D721Med (cell line): ENCODE measurements around the gene RASA4.
"Not testable (repeated sequence)": the region's sequence is repeated elsewhere in the genome, so short reads cannot be mapped to it uniquely, and the experiment has no call there.

Experiments
- DNase-seq: peaks from one replicate; pipeline ENCODE4 v3.0.0; 2011; ENCODE audit warnings: low spot score; ENCODE audit not compliant: insufficient read length
- FAIRE-seq: peaks from 2 replicates; lab custom pipeline; 2011; peaks lifted over from hg19 to GRCh38; lab: Jason Lieb, UNC
- CTCF ChIP-seq: IDR thresholded peaks from 2 replicates; pipeline ENCODE4 v1.5.1; 2012; ENCODE audit warnings: mild to moderate bottlenecking, control low read depth; ENCODE audit not compliant: insufficient read depth; ENCODE audit errors: missing control alignments

The RASA4 gene

GRCh38 chr7:102572261-102573239 lies 44.0 kb downstream of the RASA4 start, which contains the start of gene POLR2J3:
Gene POLR2J3 (minus strand): TSS chr7:102572583. CDS start chr7:102572521, 62 bp downstream.
- DNase-seq, FAIRE-seq: not testable (repeated sequence)
- peak; percentile 26 for TF ChIP-seq CTCF

- not testable (repeated sequence) for DNase-seq, FAIRE-seq
Measured at GRCh38 chr7:102568620-102569019, 47.9 kb downstream of the RASA4 start.

GRCh38 chr7:102550808-102551422 lies 65.6 kb downstream of the RASA4 start, which contains the start of gene SPDYE2:
Gene SPDYE2 (plus strand): TSS chr7:102551226. CDS start chr7:102553256, 2,030 bp downstream.
- not testable (repeated sequence) for DNase-seq, FAIRE-seq

GRCh38 chr7:102546353-102546752 lies 70.2 kb downstream of the RASA4 start:
- FAIRE-seq, DNase-seq: not testable (repeated sequence)

GRCh38 chr7:102545288-102545687 lies 71.3 kb downstream of the RASA4 start:
- not testable (repeated sequence) for FAIRE-seq, DNase-seq

GRCh38 chr7:102544372-102544771 lies 72.2 kb downstream of the RASA4 start:
- not testable (repeated sequence) for FAIRE-seq, DNase-seq

GRCh38 chr7:102543596-102543995 lies 73.0 kb downstream of the RASA4 start, which contains the start of gene UPK3BL2:
Gene UPK3BL2 (minus strand): TSS chr7:102543696. CDS start chr7:102543636, 60 bp downstream.
- FAIRE-seq, DNase-seq: not testable (repeated sequence)

GRCh38 chr7:102542771-102543170 lies 73.8 kb downstream of the RASA4 start:
- not testable (repeated sequence) for FAIRE-seq, DNase-seq

GRCh38 chr7:102542083-102542482 lies 74.5 kb downstream of the RASA4 start:
- not testable (repeated sequence) for DNase-seq, FAIRE-seq

- not testable (repeated sequence) for DNase-seq
Measured at GRCh38 chr7:102540604-102541003, 76.0 kb downstream of the RASA4 start.

GRCh38 chr7:102535062-102535615 lies 81.4 kb downstream of the RASA4 start:
- not testable (repeated sequence) for FAIRE-seq, DNase-seq

More at GRCh38 chr7:102540604-102541003, 76.0 kb downstream of the RASA4 start:
- FAIRE-seq = not testable (repeated sequence)

- DNase-seq, FAIRE-seq: not testable (repeated sequence)
Measured at GRCh38 chr7:102532127-102532526, 84.4 kb downstream of the RASA4 start.

GRCh38 chr7:102531583-102531982 lies 85.0 kb downstream of the RASA4 start:
- not testable (repeated sequence) for FAIRE-seq, DNase-seq

- DNase-seq, FAIRE-seq: not testable (repeated sequence)
Measured at GRCh38 chr7:102527822-102528793, 88.4 kb downstream of the RASA4 start.

GRCh38 chr7:102527182-102527581 lies 89.4 kb downstream of the RASA4 start:
- not testable (repeated sequence) for FAIRE-seq, DNase-seq

GRCh38 chr7:102524803-102525202 lies 91.8 kb downstream of the RASA4 start:
- not testable (repeated sequence) for DNase-seq, FAIRE-seq
